DMS79 (cell line): Measurements from ENCODE around the gene ZNF132.
"Not testable (repeated sequence)": the region's sequence is repeated elsewhere in the genome, so short reads cannot be mapped to it uniquely, and the experiment has no call there.

Source experiments
- DNase-seq: peaks from one replicate; lab custom pipeline; 2025; lab: John Stamatoyannopoulos, UW

Gene ZNF132

GRCh38 chr19:58466760-58467589 is 27.0 kb upstream of the ZNF132 start, which contains the start of gene ZNF324:
Gene ZNF324, plus strand, starts transcription at chr19:58467080. Its CDS starts 2,106 bp downstream, at chr19:58469186.
- DNase-seq = peak; percentile 94

DNA sequence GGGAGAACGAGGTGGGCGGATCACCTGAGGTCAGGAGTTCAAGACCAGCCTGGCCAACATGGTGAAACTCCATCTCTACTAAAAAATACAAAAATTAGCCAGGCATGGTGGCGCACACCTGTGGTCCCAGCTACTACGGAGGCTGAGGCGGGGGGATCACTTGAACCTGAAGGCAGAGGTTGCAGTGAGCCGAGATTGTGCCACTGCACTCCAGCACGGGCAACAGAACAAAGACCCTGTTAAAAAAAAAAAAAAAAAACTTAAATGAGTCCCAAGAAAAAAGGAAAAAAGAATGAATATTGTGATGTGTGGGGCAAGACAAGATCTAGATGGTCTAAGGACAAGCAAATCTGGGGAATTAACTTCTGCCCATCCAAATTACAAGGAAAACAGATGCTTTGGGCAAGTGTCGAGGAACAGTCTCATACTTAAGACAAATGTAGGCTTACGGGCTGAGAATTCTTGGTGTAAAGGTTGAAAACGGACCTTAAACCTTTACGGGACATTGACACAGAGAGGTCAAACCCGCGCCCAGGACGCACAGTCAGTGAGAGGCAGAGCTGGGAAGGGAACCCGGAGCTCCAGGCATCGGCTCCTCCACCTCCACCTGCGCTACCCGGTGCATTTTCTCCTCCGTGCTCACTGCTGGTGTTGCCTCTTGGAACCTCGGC is 26.3 kb upstream of the ZNF132 start:
- no peak for DNase-seq

DNA sequence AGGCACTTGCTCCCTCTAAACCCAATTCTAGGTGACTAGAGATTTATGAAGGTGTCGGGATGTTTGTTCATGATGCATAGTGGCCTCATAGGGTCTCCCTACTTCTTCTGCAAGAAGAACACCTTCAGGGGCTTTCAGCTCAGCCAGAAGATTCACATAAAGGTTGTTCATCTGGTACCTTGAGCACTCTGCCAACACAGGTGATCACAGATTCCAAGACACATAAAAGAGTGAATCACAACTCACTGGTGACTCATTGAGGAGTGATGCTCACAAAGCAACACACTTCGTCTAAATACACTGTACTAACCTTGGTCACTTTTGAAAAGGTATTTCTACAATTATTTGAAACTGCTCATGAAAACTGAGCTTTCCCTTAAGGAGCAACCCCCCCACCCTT is 20.1 kb upstream of the ZNF132 start:
- no peak for DNase-seq

DNA sequence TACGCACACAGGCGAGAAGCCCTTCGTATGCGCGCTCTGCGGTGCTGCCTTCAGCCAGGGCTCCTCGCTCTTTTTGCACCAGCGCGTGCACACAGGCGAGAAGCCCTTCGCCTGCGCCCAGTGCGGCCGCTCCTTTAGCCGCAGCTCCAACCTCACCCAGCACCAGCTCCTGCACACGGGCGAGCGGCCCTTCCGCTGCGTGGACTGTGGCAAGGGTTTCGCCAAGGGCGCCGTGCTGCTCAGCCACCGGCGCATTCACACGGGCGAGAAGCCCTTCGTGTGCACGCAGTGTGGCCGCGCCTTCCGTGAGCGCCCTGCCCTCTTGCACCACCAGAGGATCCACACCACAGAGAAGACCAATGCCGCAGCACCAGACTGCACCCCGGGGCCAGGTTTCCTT is 16.2 kb upstream of the ZNF132 start:
- DNase-seq = no peak

GRCh38 chr19:58455306-58455705 is 15.4 kb upstream of the ZNF132 start:
- DNase-seq = no peak

GRCh38 chr19:58453743-58454142 is 13.8 kb upstream of the ZNF132 start:
- DNase-seq = no peak

- DNase-seq = peak; percentile 94
Observed at GRCh38 chr19:58451358-58452101, 11.6 kb upstream of the ZNF132 start, which contains the start of gene ZNF324B. Gene ZNF324B, plus strand, starts transcription at chr19:58451622. Its CDS starts 2,080 bp downstream, at chr19:58453702.

DNA sequence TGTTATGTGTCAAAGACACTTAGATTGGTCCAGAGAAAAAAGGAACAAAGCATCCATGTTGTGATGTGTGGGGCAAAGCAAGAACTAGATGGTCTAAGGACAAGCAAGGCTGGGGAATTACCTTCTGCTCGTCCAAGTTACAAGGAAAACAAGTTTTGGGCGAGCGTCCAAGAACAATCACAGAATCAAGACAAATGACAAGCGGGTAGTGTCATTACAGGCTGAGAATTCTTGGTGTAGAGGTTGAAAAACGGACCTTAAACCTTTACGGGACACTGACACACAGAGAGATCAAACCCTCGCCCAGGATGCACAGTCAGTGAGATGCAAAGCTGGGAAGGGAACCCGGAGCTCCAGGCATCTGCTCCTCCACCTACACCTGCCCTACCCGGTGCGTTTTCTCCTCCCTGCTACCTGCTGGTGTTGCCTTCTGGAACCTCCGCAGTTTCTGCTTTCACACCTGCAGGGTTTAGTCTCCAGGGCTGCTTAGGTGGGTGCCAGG is 11.0 kb upstream of the ZNF132 start:
- DNase-seq = no peak

GRCh38 chr19:58449980-58450379 is 10.0 kb upstream of the ZNF132 start:
- not testable (repeated sequence) for DNase-seq

- not testable (repeated sequence) for DNase-seq
Observed at GRCh38 chr19:58448860-58449259, 8.9 kb upstream of the ZNF132 start.

GRCh38 chr19:58442986-58443385 is 3.0 kb upstream of the ZNF132 start:
- not testable (repeated sequence) for DNase-seq

DNA sequence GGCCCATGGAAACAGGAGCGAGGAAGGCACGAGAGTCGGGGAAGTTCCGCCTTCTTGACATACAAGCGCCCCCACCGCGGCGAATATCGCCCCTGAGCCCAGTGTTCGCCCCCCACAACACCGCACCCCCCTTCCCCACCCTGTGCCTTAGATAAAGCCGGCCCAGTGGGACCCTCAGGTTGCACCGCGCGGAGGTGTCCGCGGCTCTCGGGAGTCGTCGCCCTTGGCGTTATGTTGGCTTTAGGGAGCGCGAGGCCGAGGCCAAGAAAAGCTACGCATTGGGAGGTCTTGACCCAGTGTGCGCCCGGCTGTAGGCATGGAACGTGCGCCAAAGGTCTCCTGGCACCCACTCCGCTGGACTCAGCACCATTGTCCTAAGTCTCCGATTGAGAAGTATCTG is 603 bp upstream of the ZNF132 start:
- DNase-seq = no peak

DNA sequence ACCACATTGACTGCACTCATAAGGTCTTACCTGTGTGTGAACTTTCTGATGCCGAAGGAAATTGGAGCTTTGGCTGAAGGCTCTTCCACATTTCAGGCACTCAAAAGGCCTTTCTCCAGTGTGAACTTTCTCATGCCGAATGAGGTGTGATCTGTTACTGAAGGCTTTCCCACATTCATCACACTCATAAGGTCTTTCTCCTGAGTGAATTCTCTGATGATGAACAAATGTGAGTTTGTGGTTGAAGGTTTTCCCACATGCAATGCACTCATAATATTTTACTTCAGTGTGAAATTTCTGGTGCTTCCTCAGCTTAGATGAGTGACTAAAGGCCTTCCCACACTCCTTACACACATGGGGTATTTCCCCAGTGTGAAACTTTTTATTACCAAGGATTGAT is 5.7 kb downstream of the ZNF132 start:
- DNase-seq = no peak

DNA sequence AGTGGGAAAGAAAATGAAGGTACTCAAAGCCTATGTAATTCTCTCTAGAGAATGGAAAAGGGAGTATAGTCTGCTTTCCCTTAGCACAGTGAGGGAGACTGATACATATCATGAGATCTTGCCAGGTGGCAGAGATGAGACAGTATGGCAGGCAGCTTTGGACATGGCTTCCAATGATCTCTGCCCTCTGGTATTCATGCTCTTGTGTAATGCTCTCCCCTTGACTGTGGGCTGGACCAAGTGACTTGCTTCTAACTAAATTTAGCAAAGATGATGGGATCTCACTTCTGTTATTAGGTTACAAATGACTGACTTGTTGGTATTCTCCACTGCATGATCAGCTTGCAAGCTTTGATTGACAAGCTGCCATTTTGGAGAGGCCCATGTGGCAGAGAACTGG is 10.2 kb downstream of the ZNF132 start:
- DNase-seq = no peak

GRCh38 chr19:58428617-58429016 is 11.3 kb downstream of the ZNF132 start:
- DNase-seq = no peak

GRCh38 chr19:58417071-58417470 is 22.9 kb downstream of the ZNF132 start:
- no peak for DNase-seq

DNA sequence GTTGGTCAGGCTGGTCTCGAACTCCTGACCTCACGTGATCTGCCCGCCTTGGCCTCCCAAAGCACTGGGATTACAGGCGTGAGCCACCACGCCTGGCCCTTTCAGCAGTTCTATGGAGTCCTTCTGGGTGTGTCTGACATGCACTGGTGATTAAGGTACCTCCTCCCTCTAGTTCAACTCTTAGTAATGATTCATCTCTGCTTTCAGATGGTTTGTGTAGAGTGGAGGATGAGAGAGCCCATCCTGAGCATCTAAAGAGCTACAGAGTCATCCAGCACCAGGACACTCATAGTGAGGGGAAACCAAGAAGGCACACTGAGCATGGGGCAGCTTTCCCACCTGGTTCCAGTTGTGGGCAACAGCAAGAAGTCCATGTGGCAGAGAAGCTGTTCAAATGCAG is 23.3 kb downstream of the ZNF132 start:
- no peak for DNase-seq

- peak; percentile 9 for DNase-seq
Observed at GRCh38 chr19:58409010-58409790, 30.8 kb downstream of the ZNF132 start.

DNA sequence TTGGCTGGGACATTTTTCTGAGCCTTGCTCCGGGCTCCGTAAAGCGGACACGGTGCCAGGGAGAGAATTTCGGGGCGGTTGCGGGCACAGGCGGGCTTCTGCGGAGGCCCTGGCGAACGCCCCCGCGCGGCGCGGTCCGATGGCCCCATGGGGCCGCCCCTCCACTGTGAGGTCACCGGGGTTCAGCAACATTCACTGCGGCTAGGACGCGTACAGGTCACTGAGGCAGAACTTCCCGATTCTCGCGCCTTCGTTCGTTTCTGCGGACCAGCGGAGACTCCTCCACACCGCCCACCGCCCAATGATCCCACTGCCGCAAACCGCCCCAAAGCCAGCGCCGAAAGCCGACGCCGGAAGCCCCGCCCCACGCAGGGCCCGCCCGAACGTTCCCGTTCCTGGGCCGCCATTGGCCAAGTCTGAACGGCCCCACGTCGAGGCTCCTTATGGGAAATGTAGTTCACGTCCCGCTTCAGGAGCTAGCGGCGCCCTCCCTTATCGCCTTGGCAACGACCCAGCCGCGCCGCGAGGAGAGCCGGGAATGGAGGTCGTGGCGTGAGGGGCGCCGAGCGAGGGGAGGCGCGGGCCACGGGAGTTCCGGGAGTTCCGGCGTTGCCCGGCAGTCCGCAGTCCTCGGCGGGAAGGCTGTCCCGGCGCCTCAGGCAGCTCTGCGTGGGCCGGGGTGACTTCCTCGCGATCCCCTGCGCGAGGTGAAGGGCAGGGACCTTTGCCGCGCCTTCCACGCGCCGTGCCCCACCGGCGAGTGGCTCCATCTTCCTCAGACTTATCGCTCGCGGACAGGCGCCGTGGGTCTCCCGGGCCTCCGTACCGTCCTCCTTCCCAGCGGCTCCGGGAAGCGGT is 31.6 kb downstream of the ZNF132 start, which contains the start of gene ZNF584:
ZNF584 (plus strand) TSS at position 498 of the 858 bp plus-strand sequence. CDS start 499 bp downstream, outside the sequence.
- DNase-seq = peak; percentile 96

DNA sequence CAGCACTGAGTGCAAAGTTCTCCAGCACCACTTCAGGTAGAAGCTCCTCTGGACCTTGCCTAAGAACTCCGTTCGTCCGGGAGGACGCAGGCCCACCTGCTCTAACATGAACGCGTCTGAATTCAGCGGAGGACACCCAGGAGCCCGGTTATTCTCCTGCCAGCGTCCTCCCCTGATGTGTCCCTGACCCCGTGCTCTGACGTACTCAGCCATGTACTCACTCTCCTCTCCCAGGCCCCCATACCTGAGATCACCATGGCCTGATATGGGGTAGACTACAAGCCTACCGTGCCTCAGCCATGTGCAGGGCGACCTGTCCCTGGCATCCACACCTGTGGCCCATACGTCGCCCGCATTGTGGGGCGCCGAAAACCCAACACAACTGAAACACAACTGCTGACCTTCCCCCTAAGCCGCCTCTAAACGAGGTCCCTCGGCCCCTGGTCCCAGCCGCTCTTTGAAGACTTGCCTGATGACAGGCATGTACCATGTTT is 32.2 kb downstream of the ZNF132 start:
- no peak for DNase-seq
